Thoracic aorta (tissue), 2 donors: Measurements from ENCODE around the gene DCDC2. TPM values are rescaled to one million over a fixed set of nuclear protein-coding genes. Genes with fewer than 3 reads are reported as not detected.
"Not testable (repeated sequence)": the region's sequence is repeated elsewhere in the genome, so short reads cannot be mapped to it uniquely, and the experiment has no call there.

Experiments
- ATAC-seq: fragments of 150-250 bp; one replicate; pipeline ENCODE4 v1.8.0; 2017; ENCODE audit warnings: low read depth; ENCODE audit not compliant: insufficient number of reproducible peaks, low FRiP score
- DNase-seq: peaks from one replicate; pipeline ENCODE4 v3.0.0-alpha.2; 2020; ENCODE audit warnings: low spot score
- H3K27ac ChIP-seq, 2 donors: fragments of 200-600 bp; sonication (generic); 1 replicate in 1 of 2; 2 replicates in 1 of 2; pipeline ENCODE4 v1.5.1; 2016; ENCODE audit warnings: mild to moderate bottlenecking in 2 of 2, moderate library complexity in 2 of 2
- H3K27me3 ChIP-seq: fragments of 200-600 bp; sonication (generic); replicated peaks from 2 replicates; pipeline ENCODE4 v1.6.0; 2016; ENCODE audit warnings: mild to moderate bottlenecking; ENCODE audit not compliant: insufficient read depth
- H3K36me3 ChIP-seq: fragments of 200-600 bp; sonication (generic); one replicate; pipeline ENCODE4 v1.5.1; 2016
- H3K4me1 ChIP-seq, 2 donors: fragments of 200-600 bp; sonication (generic); 1 replicate in 1 of 2; 2 replicates in 1 of 2; pipeline versions ENCODE4 v1.5.1 to v1.6.0; 2016; ENCODE audit warnings: low read depth in 2 of 2, mild to moderate bottlenecking in 1 of 2; ENCODE audit not compliant: control insufficient read depth in 1 of 2
- H3K4me3 ChIP-seq: fragments of 200-600 bp; sonication (generic); 2 replicates; pipeline ENCODE4 v1.5.1; 2016; ENCODE audit warnings: mild to moderate bottlenecking
- H3K9me3 ChIP-seq: fragments of 200-600 bp; sonication (generic); 2 replicates; pipeline ENCODE4 v1.5.1; 2016
- CTCF ChIP-seq: fragments of 200-600 bp; sonication (generic); IDR thresholded peaks from one replicate; pipeline ENCODE4 v1.5.1; 2019; ENCODE audit warnings: antibody characterized with exemption
- total RNA-seq, 2 donors: library from RNA; depleted of rRNA; stranded (reverse); fragments of >200 nt; gene quantifications; one replicate each; pipeline versions ENCODE4 v1.1.0 to v1.2.3, GENCODE V29; 2016

Gene DCDC2
- total RNA-seq, 2 donors from 2014 or later, result not detected

GRCh38 chr6:24381476-24382219 is 23.8 kb upstream of the DCDC2 start:
- ATAC-seq (no peak), DNase-seq (no peak)
- Histone ChIP-seq H3K4me3 (no peak overlapping the region), H3K27me3 (no peaks in the 10 kb centered on the region), H3K27ac (no peak overlapping the region), H3K9me3 (no peaks in the 10 kb centered on the region), H3K4me1 (no peaks in the 10 kb centered on the region), H3K36me3 (no peaks in the 10 kb centered on the region)
- no peak for TF ChIP-seq CTCF

DNA sequence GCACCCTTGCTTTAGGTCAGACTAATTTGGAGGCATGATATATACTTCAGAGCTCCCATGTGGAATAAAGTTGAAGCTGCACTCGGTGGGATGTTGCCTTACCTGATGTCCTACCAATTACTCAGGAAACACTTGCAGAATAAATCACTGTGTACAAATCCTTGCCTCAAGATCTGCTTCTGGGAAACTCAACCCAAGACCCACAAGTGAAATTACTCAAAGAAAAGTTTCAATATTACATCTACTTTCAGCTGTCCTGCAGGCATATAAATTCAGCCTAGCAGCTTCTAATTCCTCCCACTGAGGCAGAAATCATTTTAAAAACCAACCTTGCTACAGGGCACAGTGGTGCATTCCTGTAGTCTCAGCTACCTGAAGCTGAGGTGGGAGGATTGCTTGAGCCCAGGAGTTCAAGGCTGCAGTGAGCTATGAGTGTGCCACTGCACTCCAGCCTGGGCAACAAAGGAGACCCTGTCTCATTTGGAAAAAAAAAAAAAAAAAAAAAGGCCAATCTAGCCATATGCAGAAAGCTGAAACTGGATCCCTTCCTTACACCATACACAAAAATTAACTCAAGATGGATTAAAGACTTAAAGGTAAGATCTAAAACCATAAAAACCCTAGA is 20.7 kb upstream of the DCDC2 start:
- no peak for TF ChIP-seq CTCF
- H3K27me3 ChIP-seq, result no peaks in the 10 kb centered on the region
- H3K4me1 ChIP-seq, result no peaks in the 10 kb centered on the region
- H3K27ac ChIP-seq, result no peak overlapping the region
- ATAC-seq, result no peak
- no peaks in the 10 kb centered on the region for H3K9me3 ChIP-seq
- no peak overlapping the region for H3K4me3 ChIP-seq
- H3K36me3 ChIP-seq, result no peaks in the 10 kb centered on the region
- DNase-seq, result no peak

DNA sequence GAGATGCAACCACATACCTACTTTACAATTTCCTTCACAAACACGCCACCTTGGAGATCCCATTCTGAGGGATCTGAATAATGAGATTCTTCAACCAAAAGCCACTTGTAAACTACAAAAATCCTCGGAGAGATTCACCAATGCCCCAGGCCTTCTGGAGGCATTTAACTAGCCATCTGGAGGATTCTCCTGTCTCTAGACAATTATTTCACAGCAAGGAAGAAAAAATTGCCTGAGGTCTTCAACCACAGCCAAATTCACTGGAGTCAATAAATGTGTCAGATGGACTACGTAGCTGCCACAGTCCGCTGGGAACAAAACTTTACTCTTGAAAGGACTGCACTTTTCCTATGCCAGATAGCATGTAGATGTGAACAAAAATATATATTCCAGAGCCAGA is 19.0 kb upstream of the DCDC2 start:
- H3K9me3 ChIP-seq, result no peaks in the 10 kb centered on the region
- no peak overlapping the region for H3K27ac ChIP-seq
- no peaks in the 10 kb centered on the region for H3K36me3 ChIP-seq
- no peak overlapping the region for H3K4me3 ChIP-seq
- ATAC-seq, result no peak
- H3K27me3 ChIP-seq, result no peaks in the 10 kb centered on the region
- no peak for DNase-seq
- H3K4me1 ChIP-seq, result no peaks in the 10 kb centered on the region
- TF ChIP-seq CTCF, result no peak

DNA sequence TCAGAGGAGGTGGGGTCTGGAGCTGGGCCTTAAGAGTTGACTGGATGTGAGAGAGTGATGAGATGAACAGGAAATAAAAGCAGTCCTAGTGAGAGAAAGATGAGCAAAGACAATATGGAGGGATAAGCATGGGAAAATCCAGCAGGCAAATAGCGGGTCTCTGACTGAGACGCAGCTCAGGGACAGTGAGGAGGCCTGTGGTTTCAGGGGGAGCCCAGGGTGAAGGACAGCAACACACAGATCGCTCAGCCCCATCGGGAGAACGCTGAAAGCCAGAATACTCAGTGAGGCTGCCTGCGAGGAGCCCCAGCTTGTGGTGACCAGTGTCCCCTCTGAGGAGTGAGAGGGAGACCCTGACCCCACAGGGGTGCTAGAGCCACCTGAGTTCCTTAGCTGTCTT is 16.8 kb upstream of the DCDC2 start:
- H3K36me3 ChIP-seq, result no peaks in the 10 kb centered on the region

DNA sequence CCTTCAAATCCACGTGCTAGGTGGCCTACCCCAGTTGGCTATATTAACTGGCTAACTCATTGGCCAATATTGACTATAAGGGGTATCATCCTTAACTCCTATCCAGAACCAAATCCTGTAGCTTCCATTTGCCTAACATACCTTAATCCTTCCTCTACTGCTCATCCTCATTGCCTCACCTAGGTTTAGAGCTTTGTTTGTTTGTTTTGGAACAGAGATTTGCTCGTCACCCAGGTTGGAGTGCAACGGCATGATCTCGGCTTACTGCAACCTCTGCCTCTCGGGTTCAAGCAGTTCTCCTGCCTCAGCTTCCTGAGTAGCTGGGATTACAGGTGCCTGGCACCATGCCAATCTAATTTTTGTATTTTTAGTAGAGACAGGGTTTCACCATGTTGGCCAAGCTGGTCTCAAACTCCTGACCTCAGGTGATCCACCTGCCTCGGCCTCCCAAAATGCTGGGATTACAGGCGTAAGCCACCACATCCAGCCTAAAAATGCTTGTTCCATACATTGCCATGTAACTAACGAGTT is 7.3 kb upstream of the DCDC2 start:
- H3K9me3 ChIP-seq, DNase-seq, H3K27ac ChIP-seq, H3K27me3 ChIP-seq, ATAC-seq, H3K36me3 ChIP-seq, H3K4me3 ChIP-seq, H3K4me1 ChIP-seq: not testable (repeated sequence)

More for the DNA sequence above, 16.8 kb upstream of the DCDC2 start:
- Histone ChIP-seq H3K27me3 (no peaks in the 10 kb centered on the region), H3K27ac (no peak overlapping the region), H3K9me3 (no peaks in the 10 kb centered on the region), H3K4me1 (no peaks in the 10 kb centered on the region), H3K4me3 (no peak overlapping the region)
- ATAC-seq (no peak), DNase-seq (no peak)
- TF ChIP-seq CTCF, result no peak

DNA sequence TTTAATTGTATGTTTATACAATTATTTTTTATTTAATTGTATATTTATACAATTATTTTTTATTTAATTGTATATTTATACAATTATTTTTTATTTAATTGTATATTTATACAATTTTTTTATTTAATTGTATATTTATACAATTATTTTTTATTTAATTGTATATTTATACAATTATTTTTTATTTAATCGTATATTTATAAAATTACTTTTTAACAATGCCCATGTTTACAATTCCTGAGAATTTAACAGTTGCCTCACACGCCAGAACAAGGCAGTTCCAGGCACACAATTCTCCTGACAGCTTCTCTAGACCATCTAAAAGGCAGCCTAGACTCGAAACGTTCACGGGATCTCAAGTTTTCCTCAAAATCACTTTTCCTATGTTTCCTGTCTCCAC is 4.5 kb upstream of the DCDC2 start:
- H3K36me3 ChIP-seq, ATAC-seq, H3K4me3 ChIP-seq, DNase-seq, H3K27me3 ChIP-seq, H3K9me3 ChIP-seq, H3K27ac ChIP-seq: not testable (repeated sequence)
- H3K4me1 ChIP-seq, result peaks cover 13 to 21% of the 10 kb centered on the region in 2 donors
